Lower leg skin (tissue), 4 donors: Measurements from ENCODE around the gene ABCG5. TPM values are rescaled to one million over a fixed set of nuclear protein-coding genes. Genes with fewer than 3 reads are reported as not detected.

Source experiments
- DNase-seq, 2 donors: peaks; one replicate each; pipeline ENCODE4 v3.0.0-alpha.2; 2019; ENCODE audit warnings: low spot score in 2 of 2
- H3K4me3 ChIP-seq: fragments of 200-600 bp; sonication (generic); 2 replicates; pipeline ENCODE4 v1.5.1; 2017; ENCODE audit warnings: mild to moderate bottlenecking, low read depth; ENCODE audit not compliant: poor library complexity, severe bottlenecking
- POLR2A ChIP-seq, 2 donors: fragments of 450-650 bp; IDR thresholded peaks; one replicate each; pipeline ENCODE4 v1.6.1; 2016 to 2017; ENCODE audit warnings: antibody characterized with exemption in 2 of 2, mild to moderate bottlenecking in 1 of 2, moderate library complexity in 1 of 2
- WGBS, 2 donors: methylation state at CpG; one replicate each; pipeline ENCODE4 v1.1.5; 2018; 5-methylcytosine and 5-hydroxymethylcytosine counted together
- intact Hi-C: fragments of 100-400 bp; cut with DNase I; formaldehyde crosslinking; loops from one replicate; pipeline ENCODE4 v1.15.0; 2023; ENCODE audit warnings: low total_unique reads
- total RNA-seq, 4 donors: library from RNA; depleted of rRNA; stranded (reverse); fragments of >200 nt; gene quantifications; one replicate each; pipeline ENCODE4 v1.1.0, GENCODE V29; 2016
- TF ChIP-seq, protein P1 (sequence below), 3 donors: fragments of 450-650 bp; IDR thresholded peaks; one replicate each; pipeline ENCODE4 v1.5.1; 2016; ENCODE audit warnings: antibody characterized with exemption in 3 of 3, mild to moderate bottlenecking in 3 of 3, moderate library complexity in 2 of 3

The ABCG5 gene
- total RNA-seq, 4 donors from 2014 or later = not detected

DNA sequence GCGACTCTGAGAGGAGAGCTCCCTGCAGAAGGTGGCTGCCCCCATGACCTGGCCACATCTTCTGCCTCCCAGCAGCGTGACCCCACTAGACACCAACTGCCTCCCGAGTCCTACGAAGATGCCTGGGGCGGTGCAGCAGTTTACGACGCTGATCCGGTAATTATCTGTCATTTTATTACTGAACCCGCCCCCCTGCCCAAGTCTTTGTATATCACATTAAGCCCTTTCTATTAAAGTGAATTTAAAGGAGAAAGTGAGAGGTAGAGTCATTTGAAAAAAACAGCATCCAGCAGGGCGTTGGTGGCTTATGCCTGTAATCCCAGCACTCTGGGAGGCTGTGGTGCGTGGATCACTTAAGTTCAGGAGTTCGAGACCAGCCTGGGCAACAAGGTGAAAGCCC is 33.5 kb upstream of the ABCG5 start:
- intact Hi-C loops = no loop called here
- no peak overlapping the region for H3K4me3 ChIP-seq
- WGBS, 2 donors = 60 to 65% methylated on average over 12 of the region's 12 CpGs
- TF ChIP-seq, protein P1, sequence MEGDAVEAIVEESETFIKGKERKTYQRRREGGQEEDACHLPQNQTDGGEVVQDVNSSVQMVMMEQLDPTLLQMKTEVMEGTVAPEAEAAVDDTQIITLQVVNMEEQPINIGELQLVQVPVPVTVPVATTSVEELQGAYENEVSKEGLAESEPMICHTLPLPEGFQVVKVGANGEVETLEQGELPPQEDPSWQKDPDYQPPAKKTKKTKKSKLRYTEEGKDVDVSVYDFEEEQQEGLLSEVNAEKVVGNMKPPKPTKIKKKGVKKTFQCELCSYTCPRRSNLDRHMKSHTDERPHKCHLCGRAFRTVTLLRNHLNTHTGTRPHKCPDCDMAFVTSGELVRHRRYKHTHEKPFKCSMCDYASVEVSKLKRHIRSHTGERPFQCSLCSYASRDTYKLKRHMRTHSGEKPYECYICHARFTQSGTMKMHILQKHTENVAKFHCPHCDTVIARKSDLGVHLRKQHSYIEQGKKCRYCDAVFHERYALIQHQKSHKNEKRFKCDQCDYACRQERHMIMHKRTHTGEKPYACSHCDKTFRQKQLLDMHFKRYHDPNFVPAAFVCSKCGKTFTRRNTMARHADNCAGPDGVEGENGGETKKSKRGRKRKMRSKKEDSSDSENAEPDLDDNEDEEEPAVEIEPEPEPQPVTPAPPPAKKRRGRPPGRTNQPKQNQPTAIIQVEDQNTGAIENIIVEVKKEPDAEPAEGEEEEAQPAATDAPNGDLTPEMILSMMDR (IDR thresholded peaks at IDR 0.05) = no peak
- TF ChIP-seq POLR2A (IDR thresholded peaks at IDR 0.05) = no peak
- no peak for DNase-seq

DNA sequence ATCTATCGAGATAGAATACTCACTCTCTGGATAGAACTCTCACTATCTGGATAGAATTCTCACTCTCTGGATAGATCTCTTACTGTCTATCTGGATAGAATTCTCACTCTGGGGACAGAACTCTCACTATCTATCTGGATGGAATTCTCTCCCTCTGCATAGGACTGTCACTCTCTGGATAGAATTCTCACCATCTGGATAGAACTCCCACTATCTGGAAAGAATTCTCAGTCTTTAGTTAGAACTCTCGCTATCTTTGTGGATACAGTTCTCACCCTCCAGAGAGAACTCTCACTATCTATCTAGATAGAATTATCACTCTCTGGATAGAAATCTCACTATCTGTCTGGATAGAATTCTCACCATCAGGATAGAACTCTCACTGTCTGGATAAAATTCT is 16.7 kb upstream of the ABCG5 start:
- TF ChIP-seq, protein P1 (IDR thresholded peaks at IDR 0.05) = no peak
- no peak for TF ChIP-seq POLR2A (IDR thresholded peaks at IDR 0.05)
- WGBS, 2 donors = 90% methylated on average over 2 of the region's 2 CpGs
- no peak overlapping the region for H3K4me3 ChIP-seq
- intact Hi-C loops = no loop called here
- no peak for DNase-seq

DNA sequence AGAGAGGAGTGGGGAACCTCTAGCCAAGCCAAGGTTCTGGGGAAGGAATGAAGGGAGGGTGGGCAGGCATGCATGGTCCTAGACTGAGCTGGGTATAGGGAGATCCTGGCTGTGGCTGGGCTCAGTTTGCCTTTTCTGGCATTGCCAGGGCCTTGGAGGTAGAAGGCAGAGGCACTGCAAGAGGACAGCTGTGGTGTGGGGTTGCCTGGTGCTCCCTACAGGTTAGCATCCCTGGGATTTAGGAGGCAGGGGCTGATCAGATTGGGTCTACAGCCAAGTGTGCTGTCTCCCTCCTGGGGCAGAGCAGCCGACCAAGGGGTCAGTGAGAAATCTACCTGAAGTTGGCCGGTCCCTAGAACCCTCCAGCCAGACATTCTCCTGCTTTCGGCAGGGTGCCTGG is 16.0 kb upstream of the ABCG5 start:
- TF ChIP-seq, protein P1 (IDR thresholded peaks at IDR 0.05) = no peak
- no peak for TF ChIP-seq POLR2A (IDR thresholded peaks at IDR 0.05)
- intact Hi-C loops = no loop called here
- H3K4me3 ChIP-seq = no peak overlapping the region
- WGBS, 2 donors = 69 to 74% methylated on average over 3 of the region's 3 CpGs
- peak in 1 of 2 donors; percentile 32 for DNase-seq

DNA sequence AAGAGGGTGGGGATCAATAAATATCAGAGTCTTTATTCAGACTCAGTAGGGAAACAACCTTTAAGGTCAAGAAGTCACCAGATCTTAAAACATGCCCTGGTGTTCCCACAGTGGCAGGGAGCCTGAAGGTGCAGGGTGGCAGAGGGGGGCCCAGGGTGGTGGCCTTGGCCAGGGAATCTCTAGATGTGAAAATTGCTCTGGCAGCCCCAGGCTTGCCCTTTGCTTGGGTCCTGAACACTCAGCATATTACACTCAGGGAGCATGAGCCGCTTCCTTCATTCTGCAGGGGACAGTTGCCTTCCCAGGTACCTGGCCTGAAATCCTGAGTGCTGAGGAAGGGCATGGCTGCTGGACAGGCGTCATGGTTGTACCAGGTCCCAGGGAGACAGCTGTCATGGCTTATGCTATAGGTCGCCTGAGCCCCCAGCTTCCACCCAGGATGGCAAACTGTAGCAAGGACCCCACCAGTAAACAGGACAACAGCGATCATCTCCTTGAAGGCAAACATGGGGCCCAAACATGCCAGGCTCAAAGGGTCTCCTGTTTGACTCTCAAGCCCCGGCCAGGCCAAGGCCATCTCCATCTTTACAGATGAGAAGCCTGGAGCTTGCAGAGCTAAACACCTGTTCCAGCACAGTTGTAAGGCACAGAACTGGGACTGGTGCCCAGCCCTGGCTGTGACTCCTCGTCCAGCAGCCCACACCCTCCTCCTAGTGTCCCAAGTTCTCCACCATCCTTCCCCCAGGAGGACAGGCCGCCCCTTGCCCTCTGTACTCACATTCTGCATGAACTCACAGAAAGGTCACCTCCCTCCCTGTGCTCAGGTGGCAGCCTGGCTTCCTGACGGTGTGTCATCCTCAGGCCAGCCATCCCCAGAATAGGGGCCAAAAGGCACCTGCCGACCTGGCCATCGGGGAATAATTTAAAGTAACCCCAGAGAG is 14.8 kb upstream of the ABCG5 start:
- intact Hi-C loops = no loop called here
- peak in 1 of 2 donors; percentile 75 for DNase-seq
- no peak overlapping the region for H3K4me3 ChIP-seq
- TF ChIP-seq POLR2A (IDR thresholded peaks at IDR 0.05) = no peak
- TF ChIP-seq, protein P1 (IDR thresholded peaks at IDR 0.05) = no peak
- WGBS, 2 donors = 76 to 86% methylated on average over 10 of the region's 10 CpGs

DNA sequence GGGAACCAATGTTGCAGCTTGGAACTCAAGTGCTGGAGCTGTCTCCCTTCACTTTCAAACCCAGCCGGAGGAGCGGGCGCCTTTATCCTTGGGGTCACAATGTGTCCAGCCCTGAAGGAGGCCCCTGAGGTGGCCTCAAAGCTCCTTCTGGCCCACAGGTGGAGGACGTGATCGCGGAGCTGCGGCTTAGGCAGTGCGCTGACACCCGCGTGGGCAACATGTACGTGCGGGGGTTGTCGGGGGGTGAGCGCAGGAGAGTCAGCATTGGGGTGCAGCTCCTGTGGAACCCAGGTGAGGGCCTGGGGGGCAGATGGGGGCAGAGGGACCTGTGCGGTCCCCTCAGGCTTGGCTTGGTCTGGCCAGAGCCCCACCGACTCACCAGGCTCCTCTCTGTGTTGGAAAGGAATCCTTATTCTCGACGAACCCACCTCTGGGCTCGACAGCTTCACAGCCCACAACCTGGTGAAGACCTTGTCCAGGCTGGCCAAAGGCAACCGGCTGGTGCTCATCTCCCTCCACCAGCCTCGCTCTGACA is 13.6 kb upstream of the ABCG5 start:
- peak in 1 of 2 donors; percentile 70 for DNase-seq
- WGBS, 2 donors = 92% methylated on average over 19 to 21 of the region's 21 CpGs
- intact Hi-C loops = no loop called here
- H3K4me3 ChIP-seq = no peak overlapping the region
- TF ChIP-seq, protein P1 (IDR thresholded peaks at IDR 0.05) = no peak
- no peak for TF ChIP-seq POLR2A (IDR thresholded peaks at IDR 0.05)
